GM19035 (cell line): Measurements from ENCODE around the gene PNMA5.
"Not testable (repeated sequence)": the region's sequence is repeated elsewhere in the genome, so short reads cannot be mapped to it uniquely, and the experiment has no call there.

ENCODE experiments used
- ATAC-seq: cut with Tn5 transposase; IDR thresholded peaks from one replicate; pipeline ENCODE4 v1.9.1; 2021; ENCODE audit not compliant: unreplicated experiment

PNMA5 gene

GRCh38 chrX:152993933-152994332 lies at the start of gene PNMA5:
TSS of gene PNMA5 (minus strand) at chrX:152994116. CDS start at chrX:152991598, 2,518 bp downstream.
- ATAC-seq = no peak

- ATAC-seq = peak; percentile 75
These were observed 38.6 kb upstream of the PNMA5 start for GRCh38 chrX:153032397-153033118.

GRCh38 chrX:153030801-153031200 lies 36.9 kb upstream of the PNMA5 start:
- ATAC-seq = no peak

- ATAC-seq = no peak
These were observed 36.0 kb upstream of the PNMA5 start for GRCh38 chrX:153029875-153030274.

GRCh38 chrX:153029162-153029561 lies 35.2 kb upstream of the PNMA5 start:
- ATAC-seq = no peak

GRCh38 chrX:153028487-153028886 lies 34.6 kb upstream of the PNMA5 start:
- ATAC-seq = not testable (repeated sequence)

GRCh38 chrX:153026501-153026900 lies 32.6 kb upstream of the PNMA5 start:
- ATAC-seq = not testable (repeated sequence)

GRCh38 chrX:153019166-153019565 lies 25.2 kb upstream of the PNMA5 start:
- ATAC-seq = no peak

GRCh38 chrX:153017174-153017573 lies 23.3 kb upstream of the PNMA5 start:
- not testable (repeated sequence) for ATAC-seq

GRCh38 chrX:153004780-153005179 lies 10.9 kb upstream of the PNMA5 start:
- ATAC-seq = no peak

GRCh38 chrX:153003981-153004380 lies 10.1 kb upstream of the PNMA5 start:
- no peak for ATAC-seq

GRCh38 chrX:153002182-153002581 lies 8.3 kb upstream of the PNMA5 start:
- not testable (repeated sequence) for ATAC-seq

- no peak for ATAC-seq
These were observed 3.4 kb upstream of the PNMA5 start for GRCh38 chrX:152997337-152997736.

GRCh38 chrX:152992115-152992514 lies 1.8 kb downstream of the PNMA5 start:
- no peak for ATAC-seq

GRCh38 chrX:152991123-152991522 lies 2.8 kb downstream of the PNMA5 start:
- no peak for ATAC-seq

GRCh38 chrX:152989292-152989658 lies 4.6 kb downstream of the PNMA5 start:
- no peak for ATAC-seq

- no peak for ATAC-seq
These were observed 5.2 kb downstream of the PNMA5 start for GRCh38 chrX:152988536-152989291.

GRCh38 chrX:152987801-152988200 lies 6.1 kb downstream of the PNMA5 start:
- no peak for ATAC-seq

- ATAC-seq = not testable (repeated sequence)
These were observed 6.8 kb downstream of the PNMA5 start for GRCh38 chrX:152987156-152987555.

- ATAC-seq = not testable (repeated sequence)
These were observed 8.5 kb downstream of the PNMA5 start for GRCh38 chrX:152985383-152985782.

GRCh38 chrX:152968193-152968592 lies 25.7 kb downstream of the PNMA5 start:
- no peak for ATAC-seq

GRCh38 chrX:152960115-152960514 lies 33.8 kb downstream of the PNMA5 start:
- no peak for ATAC-seq
